Right ventricle myocardium superior (tissue), 1 donor: ENCODE measurements around the gene C1orf105. TPM values are rescaled to one million over a fixed set of nuclear protein-coding genes. Genes with fewer than 3 reads are reported as not detected.

Experiments
- ATAC-seq: fragments of 200-7000 bp; cut with Tn5 transposase; one replicate; pipeline ENCODE4 v1.9.1; 2020; ENCODE audit warnings: mild to moderate bottlenecking; ENCODE audit not compliant: poor library complexity
- DNase-seq: peaks from one replicate; pipeline ENCODE4 v3.0.0-alpha.2; 2020
- intact Hi-C: fragments of 100-400 bp; cut with DNase I; formaldehyde crosslinking; loops from one replicate; pipeline ENCODE4 v1.11.2; 2022
- total RNA-seq: library from RNA; stranded (reverse); fragmentation: NEBNext Ultra II Directional; extraction: Animal tissue kit (Norgen Biotek cat#: 25700); gene quantifications from one replicate; pipeline ENCODE4 v1.2.1, GENCODE V29; 2021
- donor health status: DM: no; HTN: yes; CAD: no; lungs with severe emphysema.

Gene C1orf105
- total RNA-seq, 1 donor from 2014 or later: 14.3 TPM

DNA sequence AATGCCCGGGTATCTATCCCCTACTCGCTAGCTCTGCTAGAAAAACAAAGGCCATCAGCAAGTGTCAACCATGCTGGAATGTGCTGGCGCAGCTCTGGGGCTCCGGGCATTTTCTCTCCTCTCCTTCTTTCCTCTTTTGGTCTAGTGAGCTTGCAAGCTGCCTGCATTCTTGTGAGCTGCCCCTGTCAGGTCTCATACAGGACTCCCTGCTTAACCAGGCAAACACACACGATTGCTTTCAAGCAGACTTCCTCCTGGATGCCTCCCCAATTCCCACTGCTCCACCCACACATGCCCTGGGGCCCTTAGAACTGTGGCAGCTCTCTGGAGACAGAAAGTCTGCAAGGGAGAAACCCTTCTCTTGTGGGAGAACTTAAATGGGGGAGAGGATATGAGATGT is 76.7 kb downstream of the C1orf105 start:
- DNase-seq: no peak
- peak; percentile 29 for ATAC-seq
- intact Hi-C loops: no loop called here

- ATAC-seq: no peak
- intact Hi-C loops: no loop called here
Measured at GRCh38 chr1:172498857-172499256, 78.4 kb downstream of the C1orf105 start.

DNA sequence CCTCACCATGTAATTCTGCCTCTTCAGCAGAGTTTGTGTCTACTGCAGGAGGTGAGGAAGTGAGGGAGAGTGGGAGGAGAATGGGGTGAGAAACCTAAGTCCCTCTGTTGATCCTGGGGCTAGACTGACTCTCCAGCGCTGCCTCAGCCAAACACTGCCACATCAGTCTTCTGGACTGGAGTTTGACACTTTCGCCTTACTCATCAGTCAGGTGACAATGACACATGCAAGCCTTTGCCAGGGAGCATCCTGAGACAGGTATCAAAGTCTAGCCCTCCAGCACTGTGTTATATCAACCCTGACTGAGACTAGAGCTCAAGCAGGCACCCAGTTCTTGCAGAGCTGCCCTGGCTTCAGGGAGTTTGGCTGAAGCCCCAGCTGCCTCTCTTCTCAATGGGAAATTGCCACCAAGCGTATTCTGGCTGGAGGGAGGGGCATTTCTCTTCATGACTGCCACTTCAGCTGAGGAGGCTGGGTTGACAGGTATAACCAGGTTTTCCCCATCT is 79.2 kb downstream of the C1orf105 start:
- DNase-seq: no peak
- ATAC-seq: peak; percentile 55
- intact Hi-C loops: no loop called here

More at GRCh38 chr1:172498857-172499256, 78.4 kb downstream of the C1orf105 start:
- peak; percentile 38 for DNase-seq

- ATAC-seq (no peak), DNase-seq (no peak)
- intact Hi-C loops: no loop called here
Measured at GRCh38 chr1:172500207-172500606, 79.7 kb downstream of the C1orf105 start.

DNA sequence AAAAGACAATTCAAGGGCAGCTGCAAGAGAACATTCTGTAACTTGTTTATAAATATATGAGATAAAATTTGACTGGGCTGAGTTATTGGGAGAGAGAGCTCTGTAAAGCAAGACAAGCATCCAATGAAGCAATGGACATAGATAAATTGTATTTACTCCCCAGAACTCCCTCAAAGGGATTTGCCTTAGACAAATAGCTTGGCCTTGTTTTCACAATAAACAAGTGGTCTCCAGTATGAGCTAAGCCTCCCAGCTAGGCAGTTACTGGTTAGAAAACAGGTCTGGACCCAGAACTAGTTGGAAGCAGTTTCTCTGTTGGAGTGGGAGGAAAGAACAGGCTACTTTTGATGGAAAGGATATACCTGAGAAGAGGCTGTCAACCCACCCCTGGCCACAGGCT is 87.3 kb downstream of the C1orf105 start:
- DNase-seq: no peak
- intact Hi-C loops: no loop called here
- ATAC-seq: no peak

- intact Hi-C loops: no loop called here
- DNase-seq (no peak), ATAC-seq (no peak)
Measured at GRCh38 chr1:172510479-172510878, 90.0 kb downstream of the C1orf105 start.

- DNase-seq (no peak), ATAC-seq (no peak)
- intact Hi-C loops: no loop called here
Measured at GRCh38 chr1:172512591-172512990, 92.1 kb downstream of the C1orf105 start.

DNA sequence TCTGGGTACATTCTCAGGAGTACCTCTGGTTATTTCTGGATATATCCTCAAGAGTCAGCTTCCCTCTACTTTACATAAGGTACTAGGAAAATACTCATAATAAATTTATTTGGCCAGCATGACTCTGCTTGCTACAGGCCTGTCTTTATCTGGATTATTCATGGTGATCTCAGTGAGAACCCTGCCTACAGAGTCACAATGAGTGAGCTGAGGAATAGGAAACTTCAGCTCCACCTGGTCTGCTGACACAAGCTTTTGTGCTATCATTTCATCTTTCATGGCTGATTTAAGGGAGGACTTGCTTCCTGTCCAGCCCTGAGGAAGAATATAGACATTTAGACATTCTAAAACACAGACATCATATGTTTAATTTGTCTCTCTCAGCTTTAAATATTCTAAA is 93.0 kb downstream of the C1orf105 start:
- DNase-seq (no peak), ATAC-seq (no peak)
- intact Hi-C loops: no loop called here

- intact Hi-C loops: no loop called here
- ATAC-seq (no peak), DNase-seq (no peak)
Measured at GRCh38 chr1:172514108-172514507, 93.6 kb downstream of the C1orf105 start.

DNA sequence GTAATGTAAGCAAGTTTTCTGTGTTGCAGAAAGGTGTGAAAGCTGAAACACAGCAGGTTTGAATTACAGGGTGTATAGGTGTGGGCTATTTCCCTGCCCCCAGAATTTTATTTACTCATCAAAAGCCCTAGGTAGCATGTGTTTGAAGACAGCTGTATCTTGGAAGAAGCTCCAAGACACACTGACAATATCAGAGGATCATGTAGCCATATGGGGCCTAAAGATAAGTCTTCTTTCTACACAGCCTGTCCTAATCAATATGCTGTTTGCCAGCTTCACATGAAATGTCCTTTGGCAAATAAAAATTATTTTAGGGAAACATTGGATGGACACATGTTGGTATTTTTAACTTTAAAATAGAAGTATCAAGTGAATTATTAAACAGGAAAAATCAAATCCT is 95.0 kb downstream of the C1orf105 start:
- ATAC-seq: no peak
- DNase-seq: no peak
- intact Hi-C loops: no loop called here

DNA sequence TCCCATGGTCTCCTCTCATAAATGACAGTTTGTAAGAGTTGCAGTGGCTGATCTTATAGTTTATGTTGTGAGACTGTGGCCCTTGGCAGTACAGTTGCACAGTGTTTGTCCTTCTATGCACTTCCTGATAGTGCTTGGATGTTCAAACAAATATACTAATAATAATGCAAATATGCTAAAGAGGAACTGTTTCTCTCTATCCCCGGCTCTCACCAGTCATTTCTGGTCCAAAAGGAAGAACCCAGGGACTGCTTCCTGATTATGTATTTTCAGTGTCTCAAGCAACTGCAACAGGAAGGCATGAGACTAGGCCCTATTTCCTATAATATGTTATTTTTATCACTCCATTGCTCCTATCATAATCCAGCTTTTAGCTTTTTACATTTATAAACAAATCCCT is 95.4 kb downstream of the C1orf105 start:
- no peak for DNase-seq
- peak; percentile 43 for ATAC-seq
- intact Hi-C loops: no loop called here

GRCh38 chr1:172517081-172517480 is 96.6 kb downstream of the C1orf105 start:
- ATAC-seq (no peak), DNase-seq (no peak)
- intact Hi-C loops: no loop called here

- intact Hi-C loops: no loop called here
Measured at GRCh38 chr1:172517545-172517944, 97.1 kb downstream of the C1orf105 start.

More at GRCh38 chr1:172517545-172517944, 97.1 kb downstream of the C1orf105 start:
- ATAC-seq (no peak), DNase-seq (no peak)

Other genes starting within 250 kb of the C1orf105 start
- gene PIGC, start 23.4 kb downstream of the C1orf105 start, total RNA-seq: 12.7 TPM
- gene SUCO, start 112.5 kb downstream of the C1orf105 start, total RNA-seq: 15.9 TPM
- not detected for gene FASLG, start 238.4 kb downstream of the C1orf105 start, total RNA-seq